SK-N-SH treated with all-trans-retinoic acid at 6 μM for 48 hours (cell line): ENCODE results near the gene AOC2.
A peak's percentile ranks its signal among the peaks of the same experiment; 100 is the strongest.

Experiments used
- ATAC-seq: fragments of 200-7000 bp; cut with Tn5 transposase; 3 replicates; pipeline ENCODE4 v1.9.1; 2020; ENCODE audit warnings: mild to moderate bottlenecking, moderate library complexity
- ARNTL ChIP-seq: fragments of 450-650 bp; formaldehyde crosslinking; IDR thresholded peaks from 2 replicates; pipeline ENCODE4 v1.5.0; 2020; ENCODE audit warnings: low read depth, mild to moderate bottlenecking, moderate library complexity, borderline replicate concordance
- BACH2 ChIP-seq: fragments of 250-450 bp; sonication (Bioruptor Pico); IDR thresholded peaks from 2 replicates; pipeline ENCODE4 v1.9.0; 2021; ENCODE audit warnings: mild to moderate bottlenecking, borderline replicate concordance
- CREB5 ChIP-seq: fragments of 250-450 bp; sonication (Bioruptor Pico); IDR thresholded peaks from 2 replicates; pipeline ENCODE4 v1.5.1; 2020; ENCODE audit warnings: low read depth, mild to moderate bottlenecking, moderate library complexity
- CSDC2 ChIP-seq: fragments of 250-450 bp; sonication (Bioruptor Pico); IDR thresholded peaks from 2 replicates; pipeline ENCODE4 v1.5.0; 2020; ENCODE audit warnings: mild to moderate bottlenecking, moderate library complexity
- ESRRG ChIP-seq: fragments of 250-450 bp; sonication (Bioruptor Pico); IDR thresholded peaks from 2 replicates; pipeline ENCODE4 v1.6.1; 2021; ENCODE audit warnings: mild to moderate bottlenecking
- GLIS3 ChIP-seq: fragments of 250-450 bp; sonication (Bioruptor Pico); IDR thresholded peaks from 2 replicates; pipeline ENCODE4 v1.5.0; 2020; ENCODE audit warnings: mild to moderate bottlenecking, moderate library complexity
- ISL1 ChIP-seq: fragments of 250-450 bp; sonication (Bioruptor Pico); IDR thresholded peaks from 2 replicates; pipeline ENCODE4 v2.1.2; 2022; ENCODE audit warnings: mild to moderate bottlenecking, moderate library complexity
- OSR1 ChIP-seq: fragments of 250-450 bp; sonication (Bioruptor Pico); IDR thresholded peaks from 2 replicates; pipeline ENCODE4 v1.8.0; 2022; ENCODE audit warnings: moderate library complexity, mild to moderate bottlenecking, inconsistent platforms
- PPARA ChIP-seq: fragments of 250-450 bp; sonication (Bioruptor Pico); IDR thresholded peaks from 2 replicates; pipeline ENCODE4 v1.5.0; 2020; ENCODE audit warnings: mild to moderate bottlenecking, borderline replicate concordance
- RARB ChIP-seq: fragments of 250-450 bp; sonication (Bioruptor Pico); IDR thresholded peaks from 2 replicates; pipeline ENCODE4 v1.8.0; 2021; ENCODE audit warnings: mild to moderate bottlenecking, moderate library complexity
- SNAI2 ChIP-seq: fragments of 250-450 bp; sonication (Bioruptor Pico); IDR thresholded peaks from 2 replicates; pipeline ENCODE4 v1.5.0; 2020; ENCODE audit warnings: mild to moderate bottlenecking, moderate library complexity
- TCF4 ChIP-seq: fragments of 250-450 bp; sonication (Bioruptor Pico); IDR thresholded peaks from 2 replicates; pipeline ENCODE4 v1.8.0; 2021; ENCODE audit warnings: mild to moderate bottlenecking, moderate library complexity, borderline replicate concordance
- TOX ChIP-seq: fragments of 250-450 bp; sonication (Bioruptor Pico); IDR thresholded peaks from 2 replicates; pipeline ENCODE4 v1.8.0; 2021; ENCODE audit warnings: mild to moderate bottlenecking, moderate library complexity, borderline replicate concordance
- ZC3H10 ChIP-seq: fragments of 250-450 bp; sonication (Bioruptor Pico); IDR thresholded peaks from 2 replicates; pipeline ENCODE4 v1.5.1; 2021; ENCODE audit warnings: mild to moderate bottlenecking, moderate library complexity
- ZFP3 ChIP-seq: fragments of 250-450 bp; sonication (Bioruptor Pico); IDR thresholded peaks from 2 replicates; pipeline ENCODE4 v1.5.0; 2020; ENCODE audit warnings: mild to moderate bottlenecking, moderate library complexity
- ZFP30 ChIP-seq: fragments of 450-650 bp; formaldehyde crosslinking; IDR thresholded peaks from 2 replicates; pipeline ENCODE4 v1.5.0; 2022; ENCODE audit warnings: mild to moderate bottlenecking, moderate library complexity
- ZNF565 ChIP-seq: fragments of 450-650 bp; formaldehyde crosslinking; conservative IDR thresholded peaks from 2 replicates; pipeline ENCODE4 v1.5.0; 2020; ENCODE audit warnings: low read depth, mild to moderate bottlenecking, moderate library complexity
- ZNF70 ChIP-seq: fragments of 450-650 bp; formaldehyde crosslinking; IDR thresholded peaks from 2 replicates; pipeline ENCODE4 v1.5.0; 2020; ENCODE audit warnings: mild to moderate bottlenecking, moderate library complexity
- ZNF8 ChIP-seq: fragments of 450-650 bp; formaldehyde crosslinking; IDR thresholded peaks from 2 replicates; pipeline ENCODE4 v1.5.0; 2020; ENCODE audit warnings: mild to moderate bottlenecking, moderate library complexity
- TF ChIP-seq, protein P1 (sequence below): fragments of 250-450 bp; sonication (Bioruptor Pico); IDR thresholded peaks from 2 replicates; pipeline ENCODE4 v1.8.0; 2021; ENCODE audit warnings: low read depth, mild to moderate bottlenecking, moderate library complexity, borderline replicate concordance
- TF ChIP-seq, protein P2 (sequence below): fragments of 250-450 bp; sonication (Bioruptor Pico); IDR thresholded peaks from 2 replicates; pipeline ENCODE4 v1.8.0; 2020; ENCODE audit warnings: mild to moderate bottlenecking, moderate library complexity, borderline replicate concordance
- TF ChIP-seq, protein P3 (sequence below): fragments of 250-450 bp; sonication (Bioruptor Pico); IDR thresholded peaks from 2 replicates; pipeline ENCODE4 v1.5.0; 2020; ENCODE audit warnings: mild to moderate bottlenecking, moderate library complexity

The AOC2 gene

DNA sequence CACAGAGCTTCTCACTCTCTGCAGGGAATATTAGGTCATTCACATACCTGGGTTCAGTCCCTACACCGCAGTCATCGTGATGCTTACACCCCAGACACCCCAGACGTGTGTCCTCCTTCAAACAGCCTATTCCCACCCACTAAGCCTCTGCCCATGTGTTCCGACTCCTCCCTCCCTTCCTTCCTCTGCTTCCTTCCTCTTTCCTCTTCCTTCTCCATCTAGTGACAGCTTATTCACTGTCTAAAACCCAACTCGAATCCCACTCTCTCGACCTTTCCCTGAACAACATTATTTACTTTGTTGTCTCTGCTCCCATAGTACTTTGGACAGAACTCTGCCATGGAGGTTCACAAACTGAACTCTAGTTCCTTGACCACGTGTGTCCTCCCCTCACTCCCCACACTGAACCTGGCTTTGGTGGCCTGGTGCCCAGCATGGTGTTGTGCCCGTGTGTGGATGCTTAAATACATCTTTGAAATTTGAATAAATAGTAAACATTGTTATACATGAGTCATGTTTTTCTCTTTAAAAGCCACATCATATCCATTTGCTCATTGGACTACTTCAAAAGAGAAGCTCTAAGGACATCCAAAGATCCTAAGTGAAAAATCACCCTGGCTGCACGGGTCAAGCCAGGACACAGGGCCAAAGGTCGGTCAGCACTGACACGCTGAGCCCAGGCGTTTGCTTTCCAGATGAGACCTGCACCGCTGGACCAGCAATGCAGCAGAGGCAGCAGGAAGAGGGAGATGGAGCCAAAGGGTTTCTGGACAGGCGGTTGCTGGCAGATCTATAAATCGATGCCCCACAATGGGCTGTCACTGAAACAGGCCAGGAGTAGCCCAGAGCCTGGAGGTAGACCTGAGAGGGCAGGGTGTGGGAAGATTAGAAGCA is 42.1 kb downstream of the AOC2 start (continued):
- TF ChIP-seq ZNF70 (no peak), TCF4 (CRISPR knock-in tag) (no peak), ZFP3 (CRISPR knock-in tag) (no peak), ARNTL (CRISPR knock-in tag) (no peak), RARB (CRISPR knock-in tag) (no peak), TOX (CRISPR knock-in tag) (no peak)

DNA sequence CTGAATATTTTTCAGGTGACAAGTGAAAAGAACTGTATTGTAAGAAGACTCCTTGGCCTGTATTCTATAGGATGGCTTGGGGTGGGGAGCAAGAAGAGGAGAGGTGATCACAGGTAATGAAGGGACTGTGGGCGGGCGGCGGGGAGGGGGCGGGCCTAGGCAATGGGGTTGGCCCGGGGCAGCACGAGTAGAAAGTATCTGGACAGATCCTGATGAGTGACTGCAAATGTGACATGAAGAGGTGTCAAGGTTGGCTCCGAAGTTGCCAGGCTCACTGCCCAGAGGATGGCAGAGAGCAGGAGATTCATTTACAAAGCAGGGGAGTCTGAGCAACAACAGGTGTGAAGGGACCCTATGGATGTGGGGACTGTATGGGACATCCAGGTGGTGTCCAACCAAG is 45.4 kb downstream of the AOC2 start:
- no peak for ATAC-seq
- no peak for TF ChIP-seq TCF4 (CRISPR knock-in tag)
- no peak for TF ChIP-seq ZNF8
- no peak for TF ChIP-seq ZNF70
- TF ChIP-seq ZFP30 (CRISPR knock-in tag), result no peak
- TF ChIP-seq TOX (CRISPR knock-in tag), result no peak
- TF ChIP-seq ARNTL (CRISPR knock-in tag), result no peak
- no peak for TF ChIP-seq CSDC2

- TF ChIP-seq ZNF565 (CRISPR knock-in tag), result no peak
- no peak for TF ChIP-seq BACH2 (CRISPR knock-in tag)
- no peak for TF ChIP-seq PPARA
- TF ChIP-seq ZFP3 (CRISPR knock-in tag), result no peak
- no peak for TF ChIP-seq ESRRG (CRISPR knock-in tag)
- TF ChIP-seq SNAI2 (CRISPR knock-in tag), result no peak
- ATAC-seq, result no peak
These were observed 47.3 kb downstream of the AOC2 start for GRCh38 chr17:42891539-42892152.

- peak; percentile 42; the same call in 2 of the 3 replicates for ATAC-seq
These were observed 49.0 kb downstream of the AOC2 start for GRCh38 chr17:42893359-42893758.

More at GRCh38 chr17:42893359-42893758, 49.0 kb downstream of the AOC2 start:
- TF ChIP-seq TOX (CRISPR knock-in tag) (no peak), ZNF565 (CRISPR knock-in tag) (no peak), ESRRG (CRISPR knock-in tag) (no peak), ISL1 (no peak), PPARA (no peak), ZNF8 (no peak), ZC3H10 (CRISPR knock-in tag) (no peak), OSR1 (no peak), GLIS3 (CRISPR knock-in tag) (no peak), CSDC2 (no peak), RARB (CRISPR knock-in tag) (no peak), SNAI2 (CRISPR knock-in tag) (no peak), CREB5 (CRISPR knock-in tag) (no peak), TCF4 (CRISPR knock-in tag) (no peak), ARNTL (CRISPR knock-in tag) (no peak), ZNF70 (no peak), BACH2 (CRISPR knock-in tag) (no peak)
- TF ChIP-seq, protein P1, sequence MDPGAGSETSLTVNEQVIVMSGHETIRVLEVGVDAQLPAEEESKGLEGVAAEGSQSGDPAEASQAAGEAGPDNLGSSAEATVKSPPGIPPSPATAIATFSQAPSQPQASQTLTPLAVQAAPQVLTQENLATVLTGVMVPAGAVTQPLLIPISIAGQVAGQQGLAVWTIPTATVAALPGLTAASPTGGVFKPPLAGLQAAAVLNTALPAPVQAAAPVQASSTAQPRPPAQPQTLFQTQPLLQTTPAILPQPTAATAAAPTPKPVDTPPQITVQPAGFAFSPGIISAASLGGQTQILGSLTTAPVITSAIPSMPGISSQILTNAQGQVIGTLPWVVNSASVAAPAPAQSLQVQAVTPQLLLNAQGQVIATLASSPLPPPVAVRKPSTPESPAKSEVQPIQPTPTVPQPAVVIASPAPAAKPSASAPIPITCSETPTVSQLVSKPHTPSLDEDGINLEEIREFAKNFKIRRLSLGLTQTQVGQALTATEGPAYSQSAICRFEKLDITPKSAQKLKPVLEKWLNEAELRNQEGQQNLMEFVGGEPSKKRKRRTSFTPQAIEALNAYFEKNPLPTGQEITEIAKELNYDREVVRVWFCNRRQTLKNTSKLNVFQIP (CRISPR knock-in tag), result no peak
- TF ChIP-seq, protein P2, sequence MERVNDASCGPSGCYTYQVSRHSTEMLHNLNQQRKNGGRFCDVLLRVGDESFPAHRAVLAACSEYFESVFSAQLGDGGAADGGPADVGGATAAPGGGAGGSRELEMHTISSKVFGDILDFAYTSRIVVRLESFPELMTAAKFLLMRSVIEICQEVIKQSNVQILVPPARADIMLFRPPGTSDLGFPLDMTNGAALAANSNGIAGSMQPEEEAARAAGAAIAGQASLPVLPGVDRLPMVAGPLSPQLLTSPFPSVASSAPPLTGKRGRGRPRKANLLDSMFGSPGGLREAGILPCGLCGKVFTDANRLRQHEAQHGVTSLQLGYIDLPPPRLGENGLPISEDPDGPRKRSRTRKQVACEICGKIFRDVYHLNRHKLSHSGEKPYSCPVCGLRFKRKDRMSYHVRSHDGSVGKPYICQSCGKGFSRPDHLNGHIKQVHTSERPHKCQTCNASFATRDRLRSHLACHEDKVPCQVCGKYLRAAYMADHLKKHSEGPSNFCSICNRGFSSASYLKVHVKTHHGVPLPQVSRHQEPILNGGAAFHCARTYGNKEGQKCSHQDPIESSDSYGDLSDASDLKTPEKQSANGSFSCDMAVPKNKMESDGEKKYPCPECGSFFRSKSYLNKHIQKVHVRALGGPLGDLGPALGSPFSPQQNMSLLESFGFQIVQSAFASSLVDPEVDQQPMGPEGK (CRISPR knock-in tag), result no peak
- TF ChIP-seq, protein P3, sequence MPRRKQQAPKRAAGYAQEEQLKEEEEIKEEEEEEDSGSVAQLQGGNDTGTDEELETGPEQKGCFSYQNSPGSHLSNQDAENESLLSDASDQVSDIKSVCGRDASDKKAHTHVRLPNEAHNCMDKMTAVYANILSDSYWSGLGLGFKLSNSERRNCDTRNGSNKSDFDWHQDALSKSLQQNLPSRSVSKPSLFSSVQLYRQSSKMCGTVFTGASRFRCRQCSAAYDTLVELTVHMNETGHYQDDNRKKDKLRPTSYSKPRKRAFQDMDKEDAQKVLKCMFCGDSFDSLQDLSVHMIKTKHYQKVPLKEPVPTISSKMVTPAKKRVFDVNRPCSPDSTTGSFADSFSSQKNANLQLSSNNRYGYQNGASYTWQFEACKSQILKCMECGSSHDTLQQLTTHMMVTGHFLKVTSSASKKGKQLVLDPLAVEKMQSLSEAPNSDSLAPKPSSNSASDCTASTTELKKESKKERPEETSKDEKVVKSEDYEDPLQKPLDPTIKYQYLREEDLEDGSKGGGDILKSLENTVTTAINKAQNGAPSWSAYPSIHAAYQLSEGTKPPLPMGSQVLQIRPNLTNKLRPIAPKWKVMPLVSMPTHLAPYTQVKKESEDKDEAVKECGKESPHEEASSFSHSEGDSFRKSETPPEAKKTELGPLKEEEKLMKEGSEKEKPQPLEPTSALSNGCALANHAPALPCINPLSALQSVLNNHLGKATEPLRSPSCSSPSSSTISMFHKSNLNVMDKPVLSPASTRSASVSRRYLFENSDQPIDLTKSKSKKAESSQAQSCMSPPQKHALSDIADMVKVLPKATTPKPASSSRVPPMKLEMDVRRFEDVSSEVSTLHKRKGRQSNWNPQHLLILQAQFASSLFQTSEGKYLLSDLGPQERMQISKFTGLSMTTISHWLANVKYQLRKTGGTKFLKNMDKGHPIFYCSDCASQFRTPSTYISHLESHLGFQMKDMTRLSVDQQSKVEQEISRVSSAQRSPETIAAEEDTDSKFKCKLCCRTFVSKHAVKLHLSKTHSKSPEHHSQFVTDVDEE, result no peak
